Endothelial cell of umbilical vein (primary cell): ENCODE data around the gene LDLRAD3. TPM values are rescaled to one million over a fixed set of nuclear protein-coding genes. Genes with fewer than 3 reads are reported as not detected.

Experiments used
- BruUV-seq: library from RNA; stranded (reverse); fragments of 400-500 nt; replicated peaks from 2 replicates; lab custom pipeline; 2021; lab: Mats Ljungman, UMichigan
- CTCF ChIA-PET: fragments of 300-600, 350-600 bp; sonication (Branson Sonifier 250); formaldehyde crosslinking; loops from one replicate; lab custom pipeline; 2021; ENCODE audit warnings: antibody characterized with exemption, inconsistent platforms; lab: Charles Lee
- POLR2A ChIA-PET: fragments of 300-600, 350-600 bp; sonication (Branson Sonifier 250); formaldehyde crosslinking; loops from one replicate; lab custom pipeline; 2021; ENCODE audit warnings: antibody characterized with exemption, inconsistent platforms; lab: Charles Lee
- DNase-seq: peaks from one replicate; pipeline ENCODE4 v3.0.0-alpha.2; 2011; ENCODE audit warnings: low read depth, low spot score
- FAIRE-seq: peaks from 2 replicates; lab custom pipeline; 2011; peaks lifted over from hg19 to GRCh38; lab: Jason Lieb, UNC
- H2AFZ ChIP-seq: 2 replicates; pipeline ENCODE4 v1.6.0; 2012; ENCODE audit warnings: low read depth, low read length, control low read depth, inconsistent platforms
- H3K27ac ChIP-seq: 2 replicates; pipeline ENCODE4 v1.5.1; 2011; ENCODE audit warnings: low read depth, mild to moderate bottlenecking, control low read depth, low read length, moderate library complexity; ENCODE audit not compliant: insufficient read depth
- H3K27me3 ChIP-seq, 2 experiments: 2 replicates each; pipeline versions ENCODE4 v1.6.0 to v1.6.1; 2011; ENCODE audit warnings: low read length in 2 of 2, mixed read lengths in 1 of 2; ENCODE audit not compliant: control insufficient read depth in 2 of 2, insufficient read depth in 2 of 2
- H3K36me3 ChIP-seq, 2 experiments: 2 replicates in 1 of 2; 3 replicates in 1 of 2; pipeline ENCODE4 v1.5.1; 2011; ENCODE audit warnings: low read length in 2 of 2, mild to moderate bottlenecking in 1 of 2, moderate library complexity in 1 of 2; ENCODE audit not compliant: control insufficient read depth in 2 of 2, insufficient read depth in 2 of 2; ENCODE audit errors: extremely low read depth in 1 of 2
- H3K4me1 ChIP-seq: 3 replicates; pipeline ENCODE4 v1.5.1; 2011; ENCODE audit warnings: mild to moderate bottlenecking, low read length; ENCODE audit not compliant: control insufficient read depth, insufficient read depth; ENCODE audit errors: extremely low read depth
- H3K4me2 ChIP-seq: 2 replicates; pipeline ENCODE4 v1.6.1; 2011; ENCODE audit warnings: low read length, control low read depth, mixed read lengths; ENCODE audit not compliant: insufficient read depth
- H3K4me3 ChIP-seq, 3 experiments: fragments of 200-600 bp in 1 of 3; sonication (generic), shearing (Covaris generic) in 1 of 3; replicated peaks in 1 of 3; 2 replicates each; pipeline ENCODE4 v1.5.1; 2011 to 2016; ENCODE audit warnings: control low read depth in 3 of 3, low read length in 3 of 3, mild to moderate bottlenecking in 2 of 3, inconsistent platforms in 1 of 3, low read depth in 1 of 3, moderate library complexity in 1 of 3; ENCODE audit not compliant: insufficient read depth in 1 of 3
- H3K79me2 ChIP-seq: 2 replicates; pipeline ENCODE4 v1.6.0; 2012; ENCODE audit warnings: low read length, inconsistent platforms; ENCODE audit not compliant: control insufficient read depth, insufficient read depth
- H3K9ac ChIP-seq: replicated peaks from 2 replicates; pipeline ENCODE3; 2011; ENCODE audit warnings: low read length, control low read depth; ENCODE audit not compliant: insufficient read depth; ENCODE audit errors: extremely low read depth
- H3K9me1 ChIP-seq: replicated peaks from 3 replicates; pipeline ENCODE4 v1.6.0; 2011; ENCODE audit warnings: mild to moderate bottlenecking, low read length; ENCODE audit not compliant: control insufficient read depth, insufficient read depth; ENCODE audit errors: extremely low read depth
- H3K9me3 ChIP-seq: replicated peaks from 2 replicates; pipeline ENCODE4 v1.5.1; 2012; ENCODE audit warnings: low read length, inconsistent platforms; ENCODE audit not compliant: control insufficient read depth, insufficient read depth
- H4K20me1 ChIP-seq: replicated peaks from 2 replicates; pipeline ENCODE3; 2011; ENCODE audit warnings: mild to moderate bottlenecking, low read length; ENCODE audit not compliant: control insufficient read depth, insufficient read depth; ENCODE audit errors: extremely low read depth
- CTCF ChIP-seq, 2 donors: IDR thresholded peaks; 1 replicate in 1 of 2; 2 replicates in 1 of 2; pipeline ENCODE4 v1.5.1; 2011; ENCODE audit warnings: low read length in 2 of 2, mild to moderate bottlenecking in 2 of 2, moderate library complexity in 2 of 2, control low read depth in 1 of 2, inconsistent platforms in 1 of 2, low read depth in 1 of 2; ENCODE audit not compliant: insufficient read depth in 1 of 2; ENCODE audit errors: extremely low read depth in 1 of 2
- EZH2 ChIP-seq: IDR thresholded peaks from 2 replicates; pipeline ENCODE4 v1.6.1; 2012; ENCODE audit warnings: borderline replicate concordance, low read depth, mild to moderate bottlenecking, moderate library complexity, low read length, inconsistent platforms; ENCODE audit not compliant: severe bottlenecking
- FOS ChIP-seq: IDR thresholded peaks from 2 replicates; pipeline ENCODE4 v1.6.1; 2011; ENCODE audit warnings: mild to moderate bottlenecking, low read length, moderate library complexity, borderline replicate concordance; ENCODE audit not compliant: insufficient read depth
- GATA2 ChIP-seq: IDR thresholded peaks from 2 replicates; pipeline ENCODE4 v1.7.0; 2011; ENCODE audit warnings: low read depth, mild to moderate bottlenecking, moderate library complexity, mixed read lengths, low read length; ENCODE audit not compliant: insufficient read length, insufficient read depth
- JUN ChIP-seq: IDR thresholded peaks from 2 replicates; pipeline ENCODE4 v1.6.1; 2011; ENCODE audit warnings: borderline replicate concordance, low read depth; ENCODE audit not compliant: insufficient read length, insufficient read depth
- MAX ChIP-seq: IDR thresholded peaks from 2 replicates; pipeline ENCODE4 v1.6.1; 2011; ENCODE audit not compliant: insufficient read depth, insufficient read length
- MYC ChIP-seq: IDR thresholded peaks from one replicate; pipeline ENCODE4 v1.6.1; 2011; ENCODE audit warnings: mild to moderate bottlenecking, low read depth, low read length
- POLR2A ChIP-seq: IDR thresholded peaks from 2 replicates; pipeline ENCODE4 v1.6.1; 2012; ENCODE audit warnings: low read depth, mild to moderate bottlenecking, control low read depth, low read length
- POLR2AphosphoS5 ChIP-seq: IDR thresholded peaks from 2 replicates; pipeline ENCODE4 v1.6.1; 2012; ENCODE audit warnings: low read depth, mild to moderate bottlenecking, control low read depth, low read length, moderate library complexity; ENCODE audit not compliant: insufficient read depth
- dilution Hi-C: fragments of 300-500 bp; cut with MboI; formaldehyde crosslinking; loops from one replicate; pipeline ENCODE4 v1.15.0; 2019; ENCODE audit warnings: low sequenced_read_pairs; ENCODE audit not compliant: extremely low pct_ligation_motif_present
- intact Hi-C: fragments of 100-400 bp; cut with micrococcal nuclease; formaldehyde crosslinking; loops from one replicate; pipeline ENCODE4 v1.10.0; 2022
- polyA plus RNA-seq, 4 experiments: library from polyadenylated mRNA; depleted of rRNA in 3 of 4; stranded (reverse) in 3 of 4; unstranded in 1 of 4; fragments of >200 nt; gene quantifications; 2 replicates each; pipeline versions ENCODE4 v1.2.1 to v1.2.3, GENCODE V29; 2011 to 2012; ENCODE audit warnings: missing spikeins in 1 of 4
- total RNA-seq: library from RNA; stranded (reverse); gene quantifications from 2 replicates; pipeline ENCODE4 v1.2.3, GENCODE V29; 2021

LDLRAD3 gene
- total and polyA plus RNA-seq, 2 donors (not counting 3 experiments of a cell fraction or from before 2014, with no cell fraction given), result 17.9 to 25.1 TPM

- peak; percentile 100 for TF ChIP-seq JUN
- TF ChIP-seq CTCF (IDR thresholded peaks at IDR 0.05; ENCODE audit: extremely low read depth in 1 of 2, insufficient read depth in 1 of 2, low read depth in 1 of 2, low read length in 2 of 2), result peak; percentile 43 to 50
- peak; percentile 25 for TF ChIP-seq GATA2
- TF ChIP-seq FOS, result peak; percentile 100
- TF ChIP-seq EZH2, result no peak
- no peak for TF ChIP-seq MYC
- TF ChIP-seq POLR2A, result peak; percentile 64
- TF ChIP-seq POLR2AphosphoS5, result peak; percentile 99
- peak; percentile 41 for TF ChIP-seq MAX
- no peaks in the 10 kb centered on the region for H4K20me1 ChIP-seq
- peaks cover 25% of the 10 kb centered on the region for H3K4me1 ChIP-seq
- no peaks in the 10 kb centered on the region for H3K79me2 ChIP-seq
- CTCF ChIA-PET, result interaction anchor here (0.7 to 3.7 kb wide), 13 partner anchors 13 to 531 kb away, joined by 3 to 34 read pairs (median 5); partner anchors contain the start of gene FJX1
- dilution Hi-C loops, result no loop called here
- POLR2A ChIA-PET, result no interaction called here
- H3K9ac ChIP-seq, result peak overlapping the region; percentile 66
- FAIRE-seq, result peak; percentile 100
- peak overlapping the region; percentile 93 for H3K27ac ChIP-seq
- peak; percentile 99 for DNase-seq
- BruUV-seq, result no TSS peak
- no peaks in the 10 kb centered on the region for H3K9me1 ChIP-seq
- H3K36me3 ChIP-seq, result no peaks in the 10 kb centered on the region
- intact Hi-C loops, result loop anchor here (1.0 to 10.0 kb wide), 10 partner anchors 17 to 662 kb away; no protein-coding TSS in a partner anchor
- H3K4me2 ChIP-seq, result peak overlapping the region; percentile 14
- no peak overlapping the region for H3K4me3 ChIP-seq
- no peak overlapping the region for H2AFZ ChIP-seq
- H3K27me3 ChIP-seq, result no peaks in the 10 kb centered on the region
- H3K9me3 ChIP-seq, result no peaks in the 10 kb centered on the region
Measured at GRCh38 chr11:36149538-36150242, 205.8 kb downstream of the LDLRAD3 start.
